ENCODE data around the gene MID1IP1.

DNA sequence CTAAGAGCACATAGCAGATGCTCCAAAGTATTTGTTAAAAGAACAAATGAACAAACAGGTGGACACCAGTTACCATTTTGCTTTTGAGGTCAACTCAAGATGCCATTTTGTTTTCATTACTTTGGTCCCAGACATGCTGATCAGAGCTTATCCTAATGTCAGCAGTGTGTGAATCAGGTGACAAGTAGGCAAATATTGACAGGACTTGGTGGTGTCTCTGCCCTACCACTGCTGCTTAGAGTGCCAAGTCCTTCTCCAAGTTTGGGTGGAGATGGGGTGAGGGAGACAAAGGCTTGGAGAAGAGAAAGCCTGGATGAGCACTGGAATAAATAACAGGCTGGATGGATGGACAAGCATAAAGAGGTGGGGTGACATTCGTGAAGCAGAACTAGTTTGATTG is 38.7 kb downstream of the MID1IP1 start:
- TF ChIP-seq, protein P1, sequence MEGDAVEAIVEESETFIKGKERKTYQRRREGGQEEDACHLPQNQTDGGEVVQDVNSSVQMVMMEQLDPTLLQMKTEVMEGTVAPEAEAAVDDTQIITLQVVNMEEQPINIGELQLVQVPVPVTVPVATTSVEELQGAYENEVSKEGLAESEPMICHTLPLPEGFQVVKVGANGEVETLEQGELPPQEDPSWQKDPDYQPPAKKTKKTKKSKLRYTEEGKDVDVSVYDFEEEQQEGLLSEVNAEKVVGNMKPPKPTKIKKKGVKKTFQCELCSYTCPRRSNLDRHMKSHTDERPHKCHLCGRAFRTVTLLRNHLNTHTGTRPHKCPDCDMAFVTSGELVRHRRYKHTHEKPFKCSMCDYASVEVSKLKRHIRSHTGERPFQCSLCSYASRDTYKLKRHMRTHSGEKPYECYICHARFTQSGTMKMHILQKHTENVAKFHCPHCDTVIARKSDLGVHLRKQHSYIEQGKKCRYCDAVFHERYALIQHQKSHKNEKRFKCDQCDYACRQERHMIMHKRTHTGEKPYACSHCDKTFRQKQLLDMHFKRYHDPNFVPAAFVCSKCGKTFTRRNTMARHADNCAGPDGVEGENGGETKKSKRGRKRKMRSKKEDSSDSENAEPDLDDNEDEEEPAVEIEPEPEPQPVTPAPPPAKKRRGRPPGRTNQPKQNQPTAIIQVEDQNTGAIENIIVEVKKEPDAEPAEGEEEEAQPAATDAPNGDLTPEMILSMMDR (IDR thresholded peaks at IDR 0.05): no peak
- TF ChIP-seq ZFX (IDR thresholded peaks at IDR 0.05; ENCODE audit: borderline replicate concordance): no peak
